ENCODE measurements around the gene TMED6.

TMED6 gene

DNA sequence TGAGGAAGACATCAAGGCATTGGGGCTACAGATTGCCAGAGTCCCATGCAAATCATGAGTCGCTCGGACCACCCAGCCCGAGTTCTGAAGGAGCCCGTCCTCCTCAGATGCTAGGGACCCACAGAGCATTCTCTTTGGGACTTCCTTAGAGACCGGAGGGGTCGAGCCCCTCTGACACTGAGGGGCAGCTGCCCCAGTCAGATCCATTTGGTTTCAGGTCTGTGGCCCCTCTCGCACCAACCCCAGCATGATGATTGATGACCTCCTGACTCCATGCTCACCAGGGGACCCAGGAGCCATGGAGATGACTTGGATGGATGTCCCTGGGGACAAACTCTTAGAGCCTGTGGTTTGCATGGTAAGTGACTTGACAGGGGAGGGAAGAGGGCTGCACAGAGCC lies 29.2 kb downstream of the TMED6 start:
- DNase-seq = no peak

- no peak for DNase-seq
Observed at GRCh38 chr16:69321080-69321479, 30.5 kb downstream of the TMED6 start.

DNA sequence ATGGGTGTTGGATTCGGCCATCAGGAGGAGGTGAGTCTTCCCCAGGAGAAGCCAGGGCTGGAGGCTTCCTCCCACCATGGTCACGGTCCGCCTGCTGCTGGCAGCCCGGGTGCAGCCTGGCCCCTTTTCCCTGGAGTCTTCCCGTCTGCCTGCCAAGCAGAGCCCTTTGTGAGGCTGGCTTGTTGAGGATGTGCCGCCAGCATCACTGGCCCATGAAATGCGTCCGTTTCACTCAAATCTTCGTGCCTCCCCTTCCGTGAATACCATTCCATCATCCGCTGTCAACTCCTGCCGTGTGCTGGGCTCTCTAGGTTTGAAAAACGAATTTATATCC lies 30.9 kb downstream of the TMED6 start:
- no peak for DNase-seq

GRCh38 chr16:69319826-69320739 lies 31.5 kb downstream of the TMED6 start:
- DNase-seq = no peak

DNA sequence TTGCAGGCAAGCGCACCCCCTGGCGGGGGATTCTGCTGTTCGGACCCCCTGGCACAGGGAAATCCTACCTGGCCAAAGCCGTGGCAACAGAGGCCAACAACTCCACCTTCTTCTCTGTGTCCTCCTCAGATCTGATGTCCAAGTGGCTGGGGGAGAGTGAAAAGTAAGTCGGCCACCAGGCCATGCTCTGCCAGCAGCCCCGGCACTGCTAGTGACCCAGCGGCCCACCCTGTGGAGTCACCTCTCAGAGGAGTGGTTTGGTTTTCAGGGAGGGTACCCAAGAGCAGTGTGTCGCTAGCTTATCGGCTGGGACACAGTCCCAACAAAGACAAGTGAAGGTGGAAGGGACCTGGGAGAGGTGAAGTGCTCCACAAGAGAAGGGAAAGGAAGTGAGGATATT lies 32.2 kb downstream of the TMED6 start:
- no peak for DNase-seq

DNA sequence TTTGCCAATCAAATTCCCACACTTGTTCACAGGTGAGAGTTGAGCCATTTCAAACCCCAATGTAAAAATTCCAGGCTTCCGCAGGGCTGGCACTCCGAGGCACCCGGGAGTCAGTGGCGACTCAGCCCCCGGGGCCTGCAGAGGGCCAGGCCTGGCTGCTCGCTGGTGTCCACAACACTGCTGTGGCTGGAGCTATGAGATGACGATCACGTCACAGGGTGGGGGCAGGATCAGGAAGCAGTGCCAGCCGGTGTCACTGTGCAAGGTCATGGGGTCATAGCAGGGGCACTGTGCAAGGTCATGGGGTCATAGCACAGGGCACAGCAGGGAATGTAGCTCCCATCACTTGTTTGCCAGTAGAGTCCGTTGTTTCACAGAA lies 32.7 kb downstream of the TMED6 start:
- no peak for DNase-seq

DNA sequence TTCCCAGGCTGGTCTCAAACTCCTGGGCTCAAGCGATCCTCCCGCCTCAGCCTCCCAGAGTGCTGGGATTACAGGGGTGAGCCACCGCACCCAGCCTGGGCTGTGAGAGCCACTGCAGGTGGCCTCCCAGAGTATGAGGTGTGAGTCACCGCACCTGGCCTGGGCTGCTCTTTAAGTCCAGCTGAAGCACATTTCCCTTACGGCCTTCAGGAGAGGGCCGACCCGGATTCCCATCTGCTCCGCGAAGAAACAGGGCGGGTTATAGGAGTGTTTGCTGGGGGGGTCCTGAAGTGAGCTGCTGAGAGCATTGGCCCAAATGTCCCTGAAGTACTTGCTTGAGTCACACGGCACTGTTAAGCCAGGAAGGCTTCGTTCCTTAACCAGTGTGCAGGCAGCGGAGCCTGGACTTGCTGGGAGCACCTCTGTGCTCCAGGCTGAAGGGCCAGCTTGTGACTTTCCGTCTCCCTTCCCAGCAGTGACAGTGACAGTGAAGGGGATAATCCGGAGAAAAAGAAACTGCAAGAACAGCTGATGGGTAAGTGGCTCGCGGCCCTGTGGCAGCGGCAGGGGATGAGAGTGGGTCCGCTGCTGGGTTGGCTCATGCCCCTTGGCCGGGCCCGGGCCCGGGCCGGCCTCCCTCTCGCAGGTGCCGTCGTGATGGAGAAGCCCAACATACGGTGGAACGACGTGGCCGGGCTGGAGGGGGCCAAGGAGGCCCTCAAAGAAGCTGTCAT lies 33.2 kb downstream of the TMED6 start:
- no peak for DNase-seq

- no peak for DNase-seq
Observed at GRCh38 chr16:69316595-69317034, 35.0 kb downstream of the TMED6 start.

DNA sequence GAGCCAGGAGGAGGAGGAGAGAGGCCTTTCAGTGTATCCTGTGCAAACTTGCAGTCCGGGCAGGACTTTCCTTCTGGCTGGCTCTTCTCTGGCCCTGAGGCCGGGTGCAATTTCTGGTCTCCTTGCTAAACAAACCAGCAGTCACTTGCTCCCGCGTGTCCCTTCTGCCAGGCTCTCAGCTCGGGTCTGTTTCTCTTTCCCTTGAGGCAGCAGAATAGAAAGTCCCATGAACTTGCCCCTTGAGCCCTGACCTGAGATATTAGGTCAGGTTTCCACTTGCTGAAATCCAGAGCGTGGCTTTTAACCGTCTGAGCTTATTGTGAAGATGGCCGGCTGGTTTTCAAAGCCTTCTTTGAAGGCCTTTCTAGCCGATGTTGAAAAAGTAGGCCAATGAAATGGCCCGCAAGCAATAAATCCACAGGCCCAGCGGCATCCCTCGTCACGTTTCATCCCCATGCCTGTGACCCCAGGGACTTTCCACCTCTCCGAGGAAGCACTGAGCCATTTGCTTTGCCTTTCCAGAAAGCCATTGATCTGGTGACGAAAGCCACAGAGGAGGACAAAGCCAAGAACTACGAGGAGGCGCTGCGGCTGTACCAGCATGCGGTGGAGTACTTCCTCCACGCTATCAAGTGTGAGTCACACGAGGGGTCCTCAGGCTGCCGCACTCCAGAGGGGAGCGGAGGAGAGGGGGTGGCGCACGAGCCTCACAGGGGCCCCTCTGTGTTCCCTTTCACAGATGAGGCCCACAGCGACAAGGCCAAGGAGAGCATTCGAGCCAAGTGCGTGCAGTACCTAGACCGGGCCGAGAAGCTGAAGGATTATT lies 35.9 kb downstream of the TMED6 start:
- no peak for DNase-seq

- DNase-seq = no peak
Observed at GRCh38 chr16:69314534-69314933, 37.1 kb downstream of the TMED6 start.

DNA sequence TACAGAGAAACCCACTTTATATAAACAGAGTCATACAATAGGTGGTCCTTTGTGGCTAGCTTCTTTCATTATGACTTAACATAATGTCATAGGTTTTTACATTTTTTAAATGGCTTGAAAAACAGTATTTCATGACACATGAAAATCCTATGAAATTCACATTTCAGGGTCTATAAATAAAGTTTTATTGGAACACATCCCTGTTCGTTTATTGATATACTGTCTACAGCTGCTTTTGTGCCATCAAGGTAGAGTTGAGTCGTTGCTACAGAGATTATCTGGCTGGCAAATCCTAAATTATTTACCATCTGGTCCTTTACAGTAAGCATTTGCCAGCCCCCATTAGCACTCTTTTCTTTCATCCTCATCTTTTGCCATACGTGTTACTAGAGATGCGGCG lies 38.1 kb downstream of the TMED6 start:
- DNase-seq = peak; percentile 45

DNA sequence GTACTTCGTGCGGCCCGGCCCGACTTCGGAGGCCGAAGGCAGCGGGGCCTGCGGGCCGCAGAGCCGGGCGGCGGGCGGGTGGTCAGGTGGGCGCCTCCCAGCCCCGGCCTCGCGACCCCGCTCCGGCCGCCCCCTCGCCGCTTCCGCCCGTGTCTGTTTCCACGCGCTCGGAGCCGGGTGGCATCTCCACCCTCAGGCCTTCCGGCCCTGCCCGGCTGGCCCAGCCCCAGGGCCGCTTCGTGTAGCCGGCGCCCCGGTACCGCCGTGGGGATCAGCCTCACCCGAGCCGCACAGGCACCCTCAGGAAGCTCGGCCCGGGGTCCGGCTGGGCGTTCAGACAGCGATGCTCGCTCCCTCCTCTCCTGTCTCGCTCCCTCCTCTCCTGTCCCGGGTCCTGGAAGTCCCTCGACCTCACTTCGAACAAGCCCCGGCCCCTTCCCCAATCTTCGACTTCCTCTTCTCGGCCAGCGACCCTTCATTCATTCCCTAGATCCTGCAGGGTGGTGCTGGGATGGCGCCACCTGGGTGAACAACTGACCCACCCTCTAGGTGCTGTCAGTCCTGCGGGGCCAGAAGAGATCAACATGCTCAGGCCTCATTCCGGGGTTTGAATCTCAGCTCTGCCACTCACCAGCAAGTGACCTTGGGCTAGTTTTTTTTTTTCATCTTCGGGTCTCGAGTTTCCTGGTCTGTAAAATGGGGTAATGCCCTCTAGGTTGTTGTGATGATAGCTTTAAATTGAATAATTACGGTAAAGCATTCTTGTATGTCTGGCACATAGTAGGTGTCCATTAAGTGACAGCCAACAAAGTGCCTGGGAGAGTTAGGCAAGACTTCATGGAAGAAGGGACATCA lies 39.8 kb downstream of the TMED6 start:
- peak; percentile 17 for DNase-seq

DNA sequence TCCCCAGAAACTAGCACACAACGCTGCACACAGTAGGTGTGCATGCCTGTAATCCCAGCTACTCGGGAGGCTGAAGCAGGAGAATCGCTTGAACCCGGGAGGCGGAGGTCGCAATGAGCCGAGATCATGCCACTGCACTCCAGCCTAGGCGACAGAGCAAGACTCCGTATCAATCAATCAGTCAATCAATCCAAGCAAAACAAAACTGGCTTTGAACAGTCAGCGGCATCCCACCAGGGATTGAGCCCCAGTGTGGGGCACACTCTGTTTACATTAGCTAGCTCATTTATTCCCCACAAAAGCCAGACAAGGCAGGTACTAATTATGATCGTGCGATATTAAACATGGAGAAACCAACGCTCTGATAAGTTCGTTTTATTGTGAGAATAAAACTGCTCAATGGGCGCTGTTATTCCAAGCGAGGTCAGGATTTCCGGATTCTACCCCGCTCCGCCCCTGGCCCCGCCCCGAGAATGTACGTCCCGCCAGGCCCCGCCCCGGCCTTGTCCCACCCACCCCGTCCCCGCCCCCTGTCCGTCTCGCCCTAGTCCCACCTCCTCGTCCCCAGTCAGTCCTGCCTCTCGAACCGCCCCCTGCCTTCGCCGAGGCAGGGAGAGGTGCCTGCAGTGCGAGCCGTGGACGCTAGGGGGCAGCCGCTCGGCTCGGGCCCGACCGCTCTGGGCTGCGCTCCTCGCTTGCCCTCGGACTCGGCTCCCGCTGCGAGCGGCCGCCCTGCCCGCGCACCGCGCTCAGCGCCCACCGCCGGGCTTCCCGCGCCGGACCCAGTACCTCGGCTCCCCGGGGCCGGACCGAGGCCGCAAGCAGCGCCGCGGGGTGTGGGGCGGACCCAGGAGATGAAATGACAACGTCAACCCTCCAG lies 40.7 kb downstream of the TMED6 start, which contains the start of gene VPS4A:
Gene VPS4A (plus strand): TSS at position 698 of the 880 bp plus-strand sequence. CDS start 162 bp downstream, at position 860.
- peak; percentile 96 for DNase-seq

GRCh38 chr16:69309316-69309715 lies 42.3 kb downstream of the TMED6 start:
- DNase-seq = no peak

- DNase-seq = no peak
Observed at GRCh38 chr16:69307856-69308255, 43.7 kb downstream of the TMED6 start.

DNA sequence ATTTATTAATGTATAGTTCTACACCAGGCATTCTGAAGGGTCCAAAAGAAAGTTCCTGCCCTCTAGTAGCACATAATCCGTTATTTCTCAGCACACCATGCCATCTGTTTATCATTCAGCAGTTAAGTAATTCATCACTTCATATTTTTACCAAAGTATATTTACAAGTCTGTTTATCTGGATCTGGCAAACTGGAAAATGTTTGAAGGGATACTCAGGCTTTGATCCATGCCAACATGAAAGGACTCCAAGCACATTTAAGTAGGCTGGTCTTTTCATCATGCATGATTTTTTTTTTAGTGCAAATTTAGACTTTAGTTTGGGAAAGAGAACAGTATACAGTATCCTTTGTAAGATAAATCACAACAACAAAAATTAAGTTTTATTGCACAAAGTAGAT lies 44.5 kb downstream of the TMED6 start:
- peak; percentile 15 for DNase-seq

GRCh38 chr16:69306031-69306430 lies 45.6 kb downstream of the TMED6 start:
- DNase-seq = peak; percentile 93

GRCh38 chr16:69302301-69302700 lies 49.3 kb downstream of the TMED6 start:
- no peak for DNase-seq

DNA sequence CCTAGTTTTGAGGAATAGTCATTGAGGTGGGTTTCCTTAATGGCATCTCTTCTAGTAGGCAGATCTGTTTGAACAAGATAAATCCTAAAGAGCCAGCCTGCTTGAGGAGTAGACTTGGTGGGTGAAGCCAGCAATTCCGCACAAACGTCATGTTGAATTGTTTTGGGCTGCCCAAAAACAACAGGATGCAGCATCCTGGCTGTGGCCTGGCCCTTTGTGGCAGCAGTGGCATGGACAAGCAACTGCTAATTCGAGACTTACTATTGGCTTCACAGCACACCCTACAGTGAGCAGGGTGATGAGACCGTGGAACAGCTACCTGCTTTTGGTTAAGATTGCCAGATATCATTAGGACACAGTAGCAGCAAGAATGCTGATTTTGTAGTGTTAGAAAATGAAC lies 49.7 kb downstream of the TMED6 start:
- DNase-seq = no peak

DNA sequence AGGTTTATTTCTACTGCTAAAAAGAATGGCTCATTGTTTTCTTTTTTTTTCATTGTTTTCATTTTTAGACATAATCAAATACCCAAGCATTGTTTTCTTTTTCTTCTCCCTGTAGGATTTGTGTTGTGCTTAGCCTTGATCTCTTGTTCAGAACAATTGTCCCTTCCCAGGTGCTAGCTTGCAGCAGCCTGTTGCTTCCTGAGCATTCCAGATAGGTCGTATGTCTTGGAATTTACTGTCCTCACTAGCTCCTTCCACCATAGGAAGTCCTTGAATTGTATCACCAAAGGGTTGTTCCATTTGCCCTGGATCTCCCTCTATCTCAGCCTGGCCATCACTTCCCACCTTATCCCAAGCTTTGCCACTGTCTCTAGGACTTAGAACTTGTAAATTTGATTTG lies 50.4 kb downstream of the TMED6 start:
- DNase-seq = no peak

- DNase-seq = no peak
Observed at GRCh38 chr16:69298261-69298660, 53.3 kb downstream of the TMED6 start.
